ENCODE data around the gene KRT2.

Gene KRT2

DNA sequence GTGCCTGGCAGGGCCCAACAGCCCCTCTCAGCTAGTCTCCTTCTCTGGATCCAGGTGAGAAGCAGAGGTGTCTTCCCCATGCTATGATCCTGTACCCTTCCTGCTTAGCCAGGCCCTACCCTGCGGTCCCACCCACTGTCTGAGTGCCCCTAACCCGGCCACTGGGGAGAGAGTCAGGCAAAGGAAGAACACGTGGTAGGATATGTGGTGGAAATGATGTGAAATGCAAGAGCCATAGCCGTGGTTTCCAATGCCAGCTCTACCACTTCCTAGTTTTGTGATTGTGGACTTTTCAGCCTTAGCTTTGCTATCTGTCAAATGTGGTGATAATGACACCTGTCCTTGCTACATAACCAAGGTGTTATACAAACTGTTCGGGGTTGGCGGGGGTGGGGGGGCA lies 15.8 kb downstream of the KRT2 start:
- no peak for DNase-seq

DNA sequence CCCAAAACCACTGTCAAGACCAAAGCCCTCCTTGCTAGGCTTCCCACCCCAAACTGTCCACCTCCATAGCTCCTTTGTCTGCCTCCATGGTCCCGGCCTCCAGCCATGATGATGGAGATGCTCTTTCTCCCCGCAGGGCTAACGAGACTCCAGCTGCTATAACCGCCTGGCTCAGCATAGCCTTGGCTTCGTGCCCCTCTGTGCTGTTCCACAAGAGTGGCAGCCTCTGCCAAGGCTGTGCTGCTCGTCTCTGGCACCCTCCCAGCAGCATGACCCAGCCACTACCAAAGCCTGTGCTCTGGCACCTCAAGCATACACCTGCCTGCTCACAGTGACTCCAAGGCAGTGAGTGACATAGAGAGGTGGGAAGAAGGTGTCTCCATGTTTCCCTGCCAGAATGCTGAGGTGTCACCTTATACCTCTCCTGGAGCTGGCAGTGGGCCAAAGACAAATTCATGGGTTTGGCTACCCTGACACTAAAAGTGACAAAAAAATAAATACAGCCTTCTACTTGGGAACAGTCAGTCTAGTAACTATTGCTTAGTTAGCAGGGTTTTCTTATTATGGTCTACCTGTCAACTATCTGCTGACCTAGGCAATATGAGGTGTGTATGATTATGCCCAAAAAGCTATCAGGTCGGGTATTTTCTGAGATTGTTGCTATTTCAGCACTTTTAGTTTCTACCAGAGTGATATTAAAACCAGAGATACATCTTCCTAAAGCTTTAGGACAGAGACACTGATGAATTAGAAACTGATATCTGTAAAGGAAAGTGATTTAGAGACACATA lies 17.6 kb downstream of the KRT2 start:
- DNase-seq = no peak

DNA sequence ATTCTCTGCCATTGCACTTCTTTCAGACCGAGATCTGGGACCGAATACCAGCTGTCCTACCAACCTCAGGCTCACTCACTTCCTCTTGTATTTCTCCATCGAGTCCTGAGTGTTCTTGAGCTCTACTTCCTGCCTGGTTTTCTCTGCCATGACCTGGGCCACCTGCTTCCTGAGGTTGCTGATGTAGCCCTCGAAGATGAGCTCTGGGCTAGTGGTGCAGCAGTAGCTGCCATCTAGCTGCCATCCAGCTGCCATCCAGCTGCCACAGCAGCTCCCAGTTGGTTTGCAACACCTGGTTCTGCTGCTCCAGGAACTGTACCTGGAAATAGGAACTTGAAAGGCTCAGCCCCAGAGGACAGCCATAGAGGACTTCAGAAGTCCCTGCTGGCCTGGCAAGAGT lies 18.6 kb downstream of the KRT2 start:
- DNase-seq = peak; percentile 56

DNA sequence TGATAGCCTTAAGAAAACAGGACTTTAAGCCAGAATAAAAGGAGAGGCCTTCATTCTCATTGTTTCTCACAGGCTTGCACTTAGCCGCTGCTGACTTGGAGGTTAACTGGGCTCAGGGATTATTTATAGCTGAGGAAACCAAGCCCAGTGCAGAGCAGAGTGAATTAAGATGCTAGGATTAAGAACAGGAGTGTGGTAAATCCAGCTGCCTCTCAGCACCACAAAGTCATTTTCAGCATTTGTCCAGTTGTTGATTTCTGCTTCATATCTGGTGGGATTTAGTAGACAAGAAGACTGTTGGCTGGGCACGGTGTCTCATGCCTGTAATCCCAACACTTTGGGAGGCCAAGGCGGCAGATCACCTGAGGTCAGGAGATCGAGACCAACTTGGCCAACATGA lies 19.4 kb downstream of the KRT2 start:
- no peak for DNase-seq

DNA sequence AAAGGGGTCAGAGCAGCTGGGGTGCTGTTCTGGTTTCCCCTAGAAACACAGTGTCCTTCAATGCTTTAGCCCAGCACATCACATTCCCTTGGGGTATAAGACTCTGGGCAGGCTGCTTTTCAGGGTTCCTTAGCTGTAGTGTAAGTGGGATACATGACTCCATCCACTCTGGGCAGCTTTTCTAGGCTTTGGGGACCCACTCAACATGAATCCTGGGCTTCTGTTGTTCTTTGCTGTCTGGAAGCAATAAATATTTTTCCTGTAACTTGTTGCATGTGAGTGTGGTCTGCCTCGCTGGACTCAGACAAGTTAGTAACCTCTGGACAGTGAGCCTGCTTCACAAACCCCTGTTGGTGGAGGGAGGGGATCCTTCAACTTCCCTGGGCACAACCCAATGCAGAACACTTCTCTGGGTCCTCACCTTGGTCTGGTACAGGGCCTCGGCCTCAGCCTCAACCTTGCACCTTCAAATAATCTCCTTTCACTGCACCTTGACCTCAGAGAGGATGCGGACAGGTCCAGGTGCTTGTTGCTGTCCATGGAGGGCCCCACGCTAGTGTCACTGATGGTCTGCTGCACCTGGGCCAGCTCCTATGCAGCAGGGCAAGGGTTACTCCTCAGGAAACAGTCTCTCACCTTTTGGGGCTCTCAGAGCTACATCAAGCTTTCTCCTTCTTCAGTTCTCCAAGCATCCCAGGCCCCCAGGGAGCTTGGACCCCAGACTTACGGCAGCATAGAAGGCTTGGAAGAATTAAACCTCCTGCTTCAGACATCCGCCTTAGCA lies 20.1 kb downstream of the KRT2 start:
- no peak for DNase-seq

- no peak for DNase-seq
Measured at GRCh38 chr12:52631264-52631663, 20.7 kb downstream of the KRT2 start.

- DNase-seq = peak; percentile 16
Measured at GRCh38 chr12:52630599-52631200, 21.3 kb downstream of the KRT2 start.

DNA sequence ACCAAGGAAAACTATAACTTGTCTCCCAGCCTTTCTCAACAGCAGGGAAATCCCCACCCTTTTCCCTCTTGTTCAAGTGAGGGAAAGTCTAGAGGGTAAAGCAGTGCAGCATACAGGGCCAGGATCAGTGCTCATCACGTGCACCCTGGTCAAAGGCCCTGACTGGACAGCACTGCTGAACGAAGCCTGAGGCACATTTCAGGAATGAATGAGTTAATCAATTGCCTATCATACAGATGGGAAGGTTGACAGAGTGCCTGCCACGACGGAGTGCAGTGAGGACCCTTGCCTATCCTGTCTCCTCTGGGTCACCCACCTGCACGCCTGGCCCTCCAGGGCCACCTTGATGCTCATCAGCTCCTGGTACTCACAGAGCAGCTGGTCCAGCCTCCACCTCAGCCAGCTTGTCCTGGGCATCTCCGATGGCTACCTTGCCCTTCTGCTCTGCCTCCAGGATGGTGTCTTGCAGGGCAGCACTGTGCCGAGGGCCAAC lies 22.0 kb downstream of the KRT2 start:
- DNase-seq = no peak

DNA sequence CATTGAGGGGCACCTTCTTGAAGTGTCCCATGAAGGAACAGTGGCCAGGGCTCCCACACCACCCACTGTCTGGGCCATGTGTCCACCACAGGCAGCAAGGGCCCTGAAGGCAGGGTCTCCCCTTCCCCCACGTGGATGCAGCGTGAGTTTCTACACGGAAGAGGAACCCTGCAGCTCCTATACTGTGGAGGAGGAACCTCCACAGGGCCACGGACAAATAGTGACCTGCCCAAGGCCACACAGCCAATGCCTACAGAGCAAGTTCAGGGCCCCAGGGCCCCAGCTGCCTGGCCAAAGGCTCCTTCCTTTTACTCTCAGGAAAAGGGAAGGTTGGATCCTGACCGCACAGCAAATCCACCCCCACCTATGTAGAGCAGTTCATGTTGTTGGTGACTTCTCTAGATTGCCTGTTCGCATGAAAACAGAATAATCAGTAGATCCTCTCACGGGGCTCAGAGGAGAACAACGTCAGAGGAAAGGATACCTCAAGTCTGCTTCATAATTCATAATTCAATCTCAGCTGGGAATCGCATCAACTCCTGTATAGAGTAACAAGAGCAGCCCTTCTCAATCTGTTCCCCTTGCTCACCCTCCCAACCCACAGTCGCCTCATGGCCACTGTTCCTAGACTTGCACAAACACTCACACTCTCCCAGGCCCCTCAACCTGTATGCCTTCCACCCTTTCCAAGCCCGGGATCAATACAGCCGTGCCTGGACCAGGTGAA lies 22.6 kb downstream of the KRT2 start:
- no peak for DNase-seq

GRCh38 chr12:52628841-52629240 lies 23.2 kb downstream of the KRT2 start:
- no peak for DNase-seq

DNA sequence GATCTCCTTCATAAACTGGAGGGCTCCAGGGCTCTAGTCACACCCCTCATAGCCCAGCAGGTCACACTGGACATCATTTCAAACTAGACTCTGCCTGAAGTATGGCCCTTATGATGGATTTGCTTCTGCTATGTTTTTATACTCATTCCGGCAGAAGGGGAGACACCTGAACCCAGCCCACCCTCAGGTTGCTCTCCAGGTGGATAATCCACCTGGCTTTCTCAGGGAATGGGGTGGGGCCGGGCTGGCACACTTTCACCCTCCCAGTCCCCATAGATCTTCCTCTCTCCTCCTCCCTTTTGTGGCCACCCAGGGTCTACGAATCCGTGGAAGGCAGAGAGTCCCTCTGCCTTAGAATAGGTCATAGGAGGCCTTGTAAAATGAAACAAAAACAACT lies 23.9 kb downstream of the KRT2 start:
- no peak for DNase-seq

DNA sequence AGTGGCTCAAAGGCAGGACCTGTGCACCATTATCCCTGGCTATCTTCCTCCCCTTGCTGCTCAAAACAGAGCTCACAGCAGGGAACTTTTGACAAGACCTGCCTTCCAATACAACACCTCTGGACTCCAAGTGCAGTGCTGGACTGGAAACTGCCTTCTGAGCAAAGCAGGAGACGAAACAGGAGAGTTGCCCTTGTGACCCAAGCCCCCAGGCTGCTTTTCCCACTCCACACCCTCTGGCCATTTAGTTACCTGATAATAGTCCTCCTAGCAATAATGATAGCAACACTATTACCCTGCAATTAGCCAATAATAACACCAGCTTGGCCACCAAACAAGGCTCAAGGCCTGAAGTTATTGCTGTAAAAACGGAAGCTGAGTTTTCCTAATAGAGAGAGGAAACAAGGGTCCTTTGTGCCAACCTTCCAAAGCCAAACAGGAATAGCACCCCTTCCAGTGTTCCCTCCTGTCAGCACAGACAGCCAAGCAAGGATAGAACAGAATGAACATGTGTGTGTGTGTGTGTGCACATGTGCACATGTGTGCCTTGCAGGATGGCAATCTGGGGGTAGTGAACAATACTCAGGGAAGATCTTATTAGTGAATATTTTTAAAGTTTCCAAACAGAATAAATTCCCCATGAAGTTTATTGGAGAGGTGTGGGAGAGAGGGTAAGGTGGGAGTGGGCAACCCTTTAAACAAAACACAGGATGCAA lies 24.5 kb downstream of the KRT2 start:
- DNase-seq = no peak

DNA sequence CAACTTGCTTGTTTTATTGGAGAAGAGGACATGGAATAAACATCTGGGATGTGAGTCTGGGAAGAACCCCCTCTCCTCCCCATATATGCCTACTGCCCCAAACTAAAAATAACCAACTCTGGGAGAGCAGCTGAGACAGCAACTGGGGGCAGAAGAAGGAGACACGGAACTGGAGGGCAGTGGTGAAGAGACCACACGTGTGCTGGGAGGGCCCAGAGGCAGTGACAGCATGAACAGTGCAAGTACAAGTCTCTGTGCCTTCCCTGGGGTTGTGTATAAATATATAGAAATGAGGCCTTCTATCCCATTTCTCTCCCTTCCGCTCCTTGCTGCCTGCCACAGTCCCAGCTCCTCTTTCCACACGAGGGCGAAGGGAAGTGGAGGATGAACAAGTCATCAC lies 29.7 kb downstream of the KRT2 start:
- DNase-seq = no peak

DNA sequence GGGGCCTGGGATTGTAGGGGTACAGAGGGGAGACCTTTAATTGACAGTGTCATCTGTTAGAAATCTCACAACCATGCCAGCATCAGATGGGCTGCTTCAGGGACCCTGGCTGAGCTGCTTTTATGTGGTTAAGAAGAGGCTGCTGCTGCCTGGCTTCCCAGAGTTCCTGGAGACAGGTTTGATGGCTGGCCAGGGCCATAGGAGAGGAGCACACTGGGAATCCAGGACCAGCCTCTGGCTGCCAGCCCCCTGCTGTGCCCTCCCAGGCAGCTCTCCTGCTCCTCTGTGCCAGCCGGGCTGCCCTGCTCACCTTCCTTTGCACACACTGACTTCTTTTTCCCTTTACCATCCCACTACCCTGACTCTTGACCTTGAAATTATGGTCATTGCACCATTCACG lies 33.1 kb downstream of the KRT2 start:
- DNase-seq = no peak

DNA sequence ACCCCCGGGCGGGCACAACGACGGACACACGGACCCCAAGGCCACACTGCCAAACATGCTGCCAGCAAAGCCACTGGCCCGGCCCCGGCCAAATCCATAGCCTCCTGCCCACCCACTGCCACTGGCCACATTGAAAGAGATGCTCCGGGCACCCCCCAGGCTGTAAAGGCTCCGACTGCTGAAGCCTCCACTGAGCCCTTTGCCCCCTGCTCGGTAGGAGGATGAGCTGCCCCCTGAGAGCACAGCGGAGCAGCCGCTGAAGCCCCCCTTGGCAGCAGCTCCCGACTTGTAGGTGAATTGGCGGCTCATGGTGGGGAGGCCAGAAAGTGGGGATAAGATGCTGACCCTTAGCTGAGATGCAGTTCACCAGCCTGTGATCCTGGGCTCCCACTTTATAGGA lies 33.8 kb downstream of the KRT2 start, which contains the start of gene KRT73:
TSS of gene KRT73 (minus strand) at position 344 of the 400 bp plus-strand sequence. CDS start at position 309, 35 bp downstream.
- DNase-seq = no peak

DNA sequence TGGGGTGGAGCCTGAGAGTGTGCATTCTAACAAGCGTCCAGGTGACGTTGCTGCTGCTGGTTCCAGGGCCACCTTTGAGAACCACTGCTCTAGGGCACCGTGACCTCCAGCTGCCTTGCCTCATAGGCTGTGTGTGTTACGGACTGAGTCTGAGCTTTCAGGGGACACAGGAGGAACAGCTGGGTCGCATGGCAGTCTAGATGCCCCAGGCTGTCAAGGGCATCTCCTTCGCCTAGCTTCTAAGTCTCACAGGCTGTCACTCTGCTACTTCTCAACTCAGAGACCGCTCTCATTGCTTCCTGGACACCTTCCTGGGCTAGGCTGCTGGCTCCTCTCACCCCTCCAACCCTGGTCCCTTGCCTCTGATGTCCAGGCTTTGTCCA lies 34.6 kb downstream of the KRT2 start:
- DNase-seq = no peak

DNA sequence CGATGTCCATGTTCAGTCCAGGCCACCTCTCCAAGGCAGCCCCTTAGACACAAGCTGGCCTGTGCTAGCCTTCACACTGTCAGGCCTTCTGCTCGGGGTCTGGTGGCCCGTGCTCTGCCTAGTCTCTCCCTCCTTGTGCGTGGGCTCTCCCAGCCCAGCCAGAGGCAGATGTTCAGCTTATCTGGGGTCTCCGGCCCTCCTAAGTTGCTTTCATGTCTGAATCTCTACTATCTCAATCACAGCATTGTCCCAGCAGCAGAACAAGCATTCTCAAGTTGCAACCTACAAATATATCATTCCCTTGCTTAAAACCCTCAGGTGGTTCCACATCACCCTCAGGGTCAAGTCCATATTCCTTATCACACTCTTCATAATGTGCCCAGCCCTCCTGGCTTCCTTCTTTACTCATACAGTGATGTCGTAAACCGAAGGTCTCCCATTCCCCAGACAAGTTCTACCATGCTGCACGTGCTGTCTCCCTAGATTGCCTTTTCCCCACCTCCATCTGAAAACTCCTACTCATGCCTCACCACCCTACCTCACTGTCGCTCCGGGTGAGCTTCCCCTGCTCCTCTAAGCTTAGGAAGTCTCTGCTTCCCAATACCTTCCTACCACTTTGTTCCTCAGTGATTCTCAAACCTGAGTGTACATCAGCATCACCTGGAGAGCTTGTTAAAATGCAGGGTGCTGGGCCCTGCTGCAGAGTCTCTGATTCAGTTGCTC lies 35.2 kb downstream of the KRT2 start:
- no peak for DNase-seq

- DNase-seq = no peak
Measured at GRCh38 chr12:52615912-52616311, 36.1 kb downstream of the KRT2 start.

DNA sequence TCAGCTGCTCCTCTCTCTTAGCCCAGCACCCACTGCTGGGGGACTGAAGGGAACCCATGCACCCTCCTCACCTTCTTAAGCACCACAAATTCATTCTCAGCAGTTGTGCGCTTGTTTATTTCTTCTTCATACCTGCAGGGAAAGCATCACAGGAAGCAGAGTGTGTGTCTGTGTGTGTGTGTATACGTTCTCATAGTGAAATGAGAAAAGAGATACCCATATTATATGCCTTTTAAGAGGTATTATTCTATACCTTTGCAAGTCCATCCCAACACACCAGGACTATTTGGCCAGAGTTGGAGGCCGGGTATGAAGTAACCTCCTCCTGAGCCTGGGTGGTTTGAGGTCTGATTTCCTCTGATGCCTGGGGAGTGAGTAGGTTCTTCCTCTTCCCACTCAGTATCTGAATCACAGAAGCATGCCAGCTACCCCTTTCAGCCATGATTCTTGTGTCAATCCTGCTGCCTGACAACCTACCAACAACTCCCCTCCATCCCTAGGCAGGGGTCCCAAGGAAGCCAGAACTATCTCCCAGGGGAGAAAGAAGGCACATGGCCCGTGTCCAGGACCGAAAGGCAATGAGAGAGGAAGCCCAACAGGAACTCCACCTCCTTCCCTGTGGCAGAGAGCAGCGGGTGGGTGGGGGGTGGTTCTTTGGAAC lies 36.7 kb downstream of the KRT2 start:
- peak; percentile 41 for DNase-seq

DNA sequence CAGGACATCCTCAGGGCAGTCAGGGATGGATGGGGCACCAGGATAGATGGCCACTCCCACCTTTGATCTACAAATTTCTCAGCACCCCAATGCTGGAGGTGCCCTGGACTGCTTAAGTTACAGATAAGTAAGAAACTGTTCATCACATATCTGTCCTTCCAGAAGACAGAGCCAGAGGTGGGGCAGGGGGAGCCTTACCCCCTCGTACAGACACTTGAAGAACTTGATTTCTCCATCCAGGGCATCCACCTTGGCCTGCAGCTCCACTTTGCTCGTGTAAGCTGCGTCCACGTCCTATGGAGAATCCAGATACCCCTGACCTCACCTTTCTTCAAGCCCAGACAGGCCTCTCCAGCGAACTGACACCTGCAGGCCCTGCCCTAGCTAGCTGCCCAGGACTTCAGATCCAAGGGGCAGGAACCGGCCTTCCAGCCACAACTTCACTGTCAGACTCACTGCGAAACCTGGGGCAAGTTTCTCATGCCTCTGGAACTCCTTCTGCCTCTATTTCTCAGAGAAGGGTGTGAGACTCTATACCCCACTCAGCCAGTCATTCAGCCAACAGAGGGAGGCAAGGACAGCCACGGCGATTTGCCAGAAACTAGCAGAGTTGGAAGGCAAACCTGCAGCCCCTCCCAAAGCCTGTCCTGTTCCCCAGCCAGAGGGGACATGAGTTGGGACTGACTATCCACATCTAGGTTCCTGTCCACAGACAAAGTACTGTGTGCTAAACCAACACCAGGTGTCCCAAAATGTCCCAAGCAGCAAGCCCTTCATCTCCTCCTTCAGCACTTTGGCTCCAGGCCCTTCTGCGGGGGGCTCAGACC lies 37.4 kb downstream of the KRT2 start:
- DNase-seq = no peak

All from hematopoietic multipotent progenitor cell treated with erythropoietin and hydrocortisone succinate and interleukin-3 and kit ligand, for 6 days (in vitro differentiated cells).